Mammary epithelial cell (primary cell): ENCODE results near the gene C9orf153.

Experiments used
- EZH2 ChIP-seq: IDR thresholded peaks from 2 replicates; pipeline ENCODE4 v1.6.1; 2012; ENCODE audit warnings: low read length, inconsistent platforms, borderline replicate concordance
- TF ChIP-seq, protein P1 (sequence below), 2 donors: IDR thresholded peaks in 1 of 2; conservative IDR thresholded peaks in 1 of 2; 2 replicates each; pipeline ENCODE4 v1.5.1; 2011 to 2012; ENCODE audit warnings: inconsistent platforms in 2 of 2, low read length in 2 of 2, mild to moderate bottlenecking in 2 of 2, control low read depth in 1 of 2, low read depth in 1 of 2; ENCODE audit not compliant: insufficient read depth in 1 of 2; ENCODE audit errors: extremely low read depth in 1 of 2

DNA sequence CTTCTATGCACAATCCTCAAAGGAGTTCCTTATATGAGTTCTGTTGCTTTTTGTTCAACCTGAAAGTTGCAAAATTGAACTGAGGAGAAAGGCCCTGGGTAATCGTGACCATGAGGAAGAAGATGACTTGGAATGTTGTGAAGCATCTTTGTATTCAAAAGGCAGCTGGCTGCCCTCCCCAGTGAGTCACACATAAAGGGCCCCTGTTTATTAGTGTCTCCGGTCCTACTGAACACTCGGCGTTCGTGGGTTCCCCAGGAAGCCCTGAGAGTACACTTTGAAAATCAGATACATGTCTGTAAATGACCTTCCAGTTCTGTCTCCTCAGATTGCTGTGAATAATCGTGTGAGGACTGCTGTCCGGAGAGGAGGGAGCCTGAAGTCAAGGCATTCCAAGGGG, 73.6 kb downstream of the C9orf153 start:
- TF ChIP-seq, protein P1, sequence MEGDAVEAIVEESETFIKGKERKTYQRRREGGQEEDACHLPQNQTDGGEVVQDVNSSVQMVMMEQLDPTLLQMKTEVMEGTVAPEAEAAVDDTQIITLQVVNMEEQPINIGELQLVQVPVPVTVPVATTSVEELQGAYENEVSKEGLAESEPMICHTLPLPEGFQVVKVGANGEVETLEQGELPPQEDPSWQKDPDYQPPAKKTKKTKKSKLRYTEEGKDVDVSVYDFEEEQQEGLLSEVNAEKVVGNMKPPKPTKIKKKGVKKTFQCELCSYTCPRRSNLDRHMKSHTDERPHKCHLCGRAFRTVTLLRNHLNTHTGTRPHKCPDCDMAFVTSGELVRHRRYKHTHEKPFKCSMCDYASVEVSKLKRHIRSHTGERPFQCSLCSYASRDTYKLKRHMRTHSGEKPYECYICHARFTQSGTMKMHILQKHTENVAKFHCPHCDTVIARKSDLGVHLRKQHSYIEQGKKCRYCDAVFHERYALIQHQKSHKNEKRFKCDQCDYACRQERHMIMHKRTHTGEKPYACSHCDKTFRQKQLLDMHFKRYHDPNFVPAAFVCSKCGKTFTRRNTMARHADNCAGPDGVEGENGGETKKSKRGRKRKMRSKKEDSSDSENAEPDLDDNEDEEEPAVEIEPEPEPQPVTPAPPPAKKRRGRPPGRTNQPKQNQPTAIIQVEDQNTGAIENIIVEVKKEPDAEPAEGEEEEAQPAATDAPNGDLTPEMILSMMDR (conservative IDR thresholded peaks at IDR 0.05 in 1 of 2, IDR thresholded peaks at IDR 0.05 in 1 of 2; ENCODE audit: extremely low read depth in 1 of 2, insufficient read depth in 1 of 2, low read depth in 1 of 2, low read length in 2 of 2), result no peak
- no peak for TF ChIP-seq EZH2
